H9 (cell line): ENCODE data around the gene TMEM91. TPM values are rescaled to one million over a fixed set of nuclear protein-coding genes. Genes with fewer than 3 reads are reported as not detected.
"Not testable (repeated sequence)": the region's sequence is repeated elsewhere in the genome, so short reads cannot be mapped to it uniquely, and the experiment has no call there.

Source experiments
- DNase-seq: peaks from one replicate; pipeline ENCODE4 v3.0.0-alpha.2; 2017
- H2AFZ ChIP-seq: one replicate; pipeline ENCODE4 v1.6.1; 2013; ENCODE audit warnings: mild to moderate bottlenecking, low read length, control low read depth, moderate library complexity
- H2AK5ac ChIP-seq: 2 replicates; pipeline ENCODE4 v1.6.1; 2013; ENCODE audit warnings: low read length, control low read depth, mixed read lengths; ENCODE audit not compliant: insufficient read length
- H2BK120ac ChIP-seq: one replicate; pipeline ENCODE4 v1.6.1; 2013; ENCODE audit warnings: low read depth, mild to moderate bottlenecking, low read length, control low read depth, inconsistent platforms; ENCODE audit not compliant: poor library complexity, severe bottlenecking
- H2BK12ac ChIP-seq: 2 replicates; pipeline ENCODE4 v1.6.1; 2013; ENCODE audit warnings: low read length, control low read depth, mixed read lengths, low read depth; ENCODE audit not compliant: insufficient read length
- H2BK15ac ChIP-seq: 2 replicates; pipeline ENCODE4 v1.6.1; 2013; ENCODE audit warnings: low read depth, low read length, control low read depth
- H2BK20ac ChIP-seq: one replicate; pipeline ENCODE4 v1.6.1; 2013; ENCODE audit warnings: low read depth, mild to moderate bottlenecking, low read length, control low read depth, inconsistent platforms; ENCODE audit not compliant: poor library complexity, severe bottlenecking
- H2BK5ac ChIP-seq: 2 replicates; pipeline ENCODE4 v1.6.1; 2013; ENCODE audit warnings: low read length, control low read depth, mixed read lengths; ENCODE audit not compliant: insufficient read length
- H3K14ac ChIP-seq: 2 replicates; pipeline ENCODE4 v1.6.1; 2013; ENCODE audit warnings: low read length, control low read depth; ENCODE audit not compliant: insufficient read depth
- H3K18ac ChIP-seq: 2 replicates; pipeline ENCODE4 v1.6.1; 2013; ENCODE audit warnings: low read depth, mild to moderate bottlenecking, mixed read lengths, low read length, control low read depth; ENCODE audit not compliant: insufficient read length
- H3K23ac ChIP-seq: 2 replicates; pipeline ENCODE4 v1.6.1; 2013; ENCODE audit warnings: low read length, control low read depth, mixed read lengths, low read depth; ENCODE audit not compliant: insufficient read length
- H3K23me2 ChIP-seq: 2 replicates; pipeline ENCODE4 v1.6.1; 2013; ENCODE audit warnings: low read depth, mild to moderate bottlenecking, mixed read lengths, low read length, control low read depth; ENCODE audit not compliant: insufficient read length, poor library complexity, severe bottlenecking
- H3K27ac ChIP-seq: 2 replicates; pipeline ENCODE4 v1.5.1; 2013; ENCODE audit warnings: low read length, control low read depth, mixed read lengths, low read depth; ENCODE audit not compliant: insufficient read length
- H3K27me3 ChIP-seq: 2 replicates; pipeline ENCODE4 v1.6.1; 2013; ENCODE audit warnings: low read length, control low read depth, inconsistent platforms; ENCODE audit not compliant: insufficient read depth
- H3K4ac ChIP-seq: 2 replicates; pipeline ENCODE4 v1.6.1; 2013; ENCODE audit warnings: low read depth, mild to moderate bottlenecking, control low read depth, inconsistent platforms, low read length, moderate library complexity
- H3K4me1 ChIP-seq: 2 replicates; pipeline ENCODE4 v1.6.1; 2013; ENCODE audit warnings: low read length, control low read depth, inconsistent platforms; ENCODE audit not compliant: insufficient read depth
- H3K4me2 ChIP-seq: 2 replicates; pipeline ENCODE4 v1.6.1; 2013; ENCODE audit warnings: low read length, control low read depth, mixed read lengths; ENCODE audit not compliant: insufficient read length, insufficient read depth
- H3K56ac ChIP-seq: 2 replicates; pipeline ENCODE4 v1.6.1; 2013; ENCODE audit warnings: low read depth, mild to moderate bottlenecking, mixed read lengths, low read length, control low read depth; ENCODE audit not compliant: insufficient read length
- H3K79me1 ChIP-seq: 2 replicates; pipeline ENCODE4 v1.6.1; 2013; ENCODE audit warnings: low read depth, mild to moderate bottlenecking, moderate library complexity, low read length, control low read depth, inconsistent platforms; ENCODE audit not compliant: insufficient read depth, poor library complexity, severe bottlenecking
- H3K79me2 ChIP-seq: 2 replicates; pipeline ENCODE4 v1.6.1; 2013; ENCODE audit warnings: low read length, control low read depth, inconsistent platforms; ENCODE audit not compliant: insufficient read depth
- H3K9ac ChIP-seq: 2 replicates; pipeline ENCODE4 v1.6.1; 2013; ENCODE audit warnings: low read length, control low read depth, mixed read lengths; ENCODE audit not compliant: insufficient read length; ENCODE audit errors: extremely low read depth
- H3K9me3 ChIP-seq: one replicate; pipeline ENCODE4 v1.6.1; 2013; ENCODE audit warnings: low read depth, low read length, inconsistent platforms; ENCODE audit not compliant: control insufficient read depth
- H3T11ph ChIP-seq: one replicate; pipeline ENCODE4 v1.6.1; 2013; ENCODE audit warnings: mild to moderate bottlenecking, low read length, control low read depth, inconsistent platforms
- H4K20me1 ChIP-seq: one replicate; pipeline ENCODE4 v1.6.1; 2013; ENCODE audit not compliant: control insufficient read depth, insufficient read length, insufficient read depth
- H4K5ac ChIP-seq: 2 replicates; pipeline ENCODE4 v1.6.1; 2013; ENCODE audit warnings: low read depth, mild to moderate bottlenecking, mixed read lengths, low read length, control low read depth; ENCODE audit not compliant: insufficient read length
- H4K8ac ChIP-seq: replicated peaks from 2 replicates; pipeline ENCODE4 v1.6.1; 2013; ENCODE audit warnings: low read length, control low read depth, mixed read lengths, low read depth; ENCODE audit not compliant: insufficient read length
- H4K91ac ChIP-seq: 2 replicates; pipeline ENCODE4 v1.6.1; 2013; ENCODE audit warnings: low read depth, mild to moderate bottlenecking, moderate library complexity, mixed read lengths, low read length, control low read depth; ENCODE audit not compliant: insufficient read length
- H3K27ac Mint-ChIP-seq, 3 experiments: 2 replicates in 2 of 3; 3 replicates in 1 of 3; pipeline ENCODE4 v1.8.0; 2020 to 2021; ENCODE audit warnings: mixed read lengths in 3 of 3, mild to moderate bottlenecking in 1 of 3, moderate library complexity in 1 of 3
- H3K27me3 Mint-ChIP-seq: 2 replicates; pipeline ENCODE4 v1.8.0; 2021; ENCODE audit warnings: low read depth, mild to moderate bottlenecking, moderate library complexity, mixed read lengths
- H3K36me3 Mint-ChIP-seq, 3 experiments: 2 replicates in 2 of 3; 3 replicates in 1 of 3; pipeline ENCODE4 v1.8.0; 2020 to 2021; ENCODE audit warnings: low read depth in 3 of 3, mixed read lengths in 3 of 3; ENCODE audit not compliant: insufficient read depth in 1 of 3
- H3K4me1 Mint-ChIP-seq, 2 experiments: 2 replicates each; pipeline ENCODE4 v1.8.0; 2020; ENCODE audit warnings: mixed read lengths in 2 of 2
- H3K4me3 Mint-ChIP-seq, 2 experiments: 2 replicates in 1 of 2; 3 replicates in 1 of 2; pipeline ENCODE4 v1.8.0; 2020 to 2021; ENCODE audit warnings: mild to moderate bottlenecking in 2 of 2, mixed read lengths in 2 of 2, moderate library complexity in 1 of 2
- H3K9me3 Mint-ChIP-seq, 2 experiments: 2 replicates in 1 of 2; 3 replicates in 1 of 2; pipeline ENCODE4 v1.8.0; 2020; ENCODE audit warnings: mild to moderate bottlenecking in 2 of 2, mixed read lengths in 2 of 2, moderate library complexity in 1 of 2
- CTCF ChIP-seq: fragments of 200-600 bp; sonication (generic); conservative IDR thresholded peaks from 3 replicates; pipeline ENCODE4 v1.8.0; 2021; ENCODE audit warnings: antibody characterized with exemption, mild to moderate bottlenecking
- WGBS: extraction: QIAGEN DNeasy Blood & Tissue Kit; methylation state at CpG from one replicate; pipeline ENCODE4 v1.1.7; 2013; ENCODE audit warnings: missing lambda C conversion rate, low lambda C conversion rate, mixed read lengths; ENCODE audit not compliant: insufficient read length; ENCODE audit errors: extremely low coverage; 5-methylcytosine and 5-hydroxymethylcytosine counted together
- total RNA-seq: library from RNA; stranded (reverse); gene quantifications from 2 replicates; pipeline ENCODE4 v1.2.1, GENCODE V29; 2021

The TMEM91 gene
- total RNA-seq, 1 experiment from 2014 or later: 5.7 TPM

DNA sequence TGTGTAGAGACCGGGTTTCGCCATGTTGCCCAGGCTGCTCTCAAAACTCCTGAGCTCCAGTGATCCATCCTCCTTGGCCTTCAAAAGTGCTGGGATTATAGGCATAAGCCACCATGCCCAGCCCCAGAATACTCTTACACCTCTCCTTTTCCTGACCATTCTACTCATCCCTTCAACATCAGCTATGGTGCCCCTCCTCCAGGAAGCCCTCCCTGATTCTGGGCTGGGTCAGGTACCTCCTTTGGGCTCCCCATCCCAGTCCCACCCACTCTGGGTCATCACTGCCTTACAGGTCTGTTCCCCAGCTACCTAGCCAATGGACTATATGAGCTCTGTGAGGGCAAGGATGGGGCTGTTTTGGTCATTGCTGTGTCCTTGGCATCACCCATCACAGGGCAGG, 32.2 kb upstream of the TMEM91 start:
- no peaks in the 10 kb centered on the region for H3K27me3 ChIP-seq
- H3K4me2 ChIP-seq: no peak overlapping the region
- no peak overlapping the region for H4K5ac ChIP-seq
- no peak overlapping the region for H3K27ac ChIP-seq
- H3K79me2 ChIP-seq: no peaks in the 10 kb centered on the region
- no peak overlapping the region for H3K4ac ChIP-seq
- H3T11ph ChIP-seq: no peak overlapping the region
- H3K14ac ChIP-seq: no peak overlapping the region
- H2AK5ac ChIP-seq: no peak overlapping the region
- no peak overlapping the region for H2AFZ ChIP-seq
- H3K79me1 ChIP-seq: no peaks in the 10 kb centered on the region
- no peaks in the 10 kb centered on the region for H3K9me3 ChIP-seq
- no peaks in the 10 kb centered on the region for H3K4me1 ChIP-seq
- H3K9ac ChIP-seq: no peak overlapping the region
- H2BK15ac ChIP-seq: no peak overlapping the region
- no peak overlapping the region for H3K56ac ChIP-seq
- H2BK5ac ChIP-seq: no peak overlapping the region
- H2BK120ac ChIP-seq: no peak overlapping the region
- no peak for DNase-seq
- no peak overlapping the region for H3K23ac ChIP-seq
- H2BK20ac ChIP-seq: no peak overlapping the region
- H4K8ac ChIP-seq: no peak overlapping the region
- Mint-ChIP-seq H3K27ac (peak overlapping the region in 1 of 3 experiments; percentile 53; a peak in 2 of 7 replicates), H3K4me3 (no peak overlapping the region), H3K27me3 (no peaks in the 10 kb centered on the region), H3K36me3 (peaks cover 0 to 54% (median 3%) of the 10 kb centered on the region in 3 experiments; a peak in 3 of 7 replicates), H3K9me3 (no peaks in the 10 kb centered on the region), H3K4me1 (no peaks in the 10 kb centered on the region)
- H3K18ac ChIP-seq: no peak overlapping the region
- no peak for TF ChIP-seq CTCF
- H4K91ac ChIP-seq: no peak overlapping the region
- H2BK12ac ChIP-seq: no peak overlapping the region
- no peaks in the 10 kb centered on the region for H3K23me2 ChIP-seq
- no peaks in the 10 kb centered on the region for H4K20me1 ChIP-seq
- no CpG with 5 or more reads among the region's 2 CpGs for WGBS

DNA sequence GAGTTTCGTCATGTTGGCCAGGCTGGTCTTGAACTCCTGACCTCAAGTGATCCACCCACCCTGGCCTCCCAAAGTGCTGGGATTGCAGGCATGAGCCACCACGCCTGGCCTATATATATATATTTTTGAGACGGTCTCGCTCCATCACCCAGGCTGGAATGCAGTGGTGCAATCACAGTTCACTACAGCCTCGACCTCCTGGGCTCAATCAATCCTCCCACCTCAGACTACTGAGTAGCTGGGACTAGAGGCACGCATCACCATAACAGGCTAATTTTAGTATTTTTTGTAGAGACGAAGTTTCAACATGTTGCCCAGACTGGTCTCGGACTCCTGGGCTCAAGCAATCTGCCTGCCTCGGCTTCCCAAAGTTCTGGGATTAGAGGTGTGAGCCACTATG, 29.4 kb upstream of the TMEM91 start:
- not testable (repeated sequence) for H3K18ac ChIP-seq, H3K4me1 ChIP-seq, H2AFZ ChIP-seq, H3K79me1 ChIP-seq, H4K91ac ChIP-seq, H2BK5ac ChIP-seq, H4K8ac ChIP-seq, H4K5ac ChIP-seq, DNase-seq, H3T11ph ChIP-seq, H3K56ac ChIP-seq, H3K9ac ChIP-seq, H3K23ac ChIP-seq, H3K4me3 Mint-ChIP-seq, H3K27ac ChIP-seq, H2AK5ac ChIP-seq, H2BK15ac ChIP-seq, H3K27me3 ChIP-seq, H3K9me3 ChIP-seq, H3K14ac ChIP-seq, H2BK20ac ChIP-seq, H4K20me1 ChIP-seq, H2BK12ac ChIP-seq, H3K4me2 ChIP-seq, H3K79me2 ChIP-seq, H2BK120ac ChIP-seq, H3K9me3 Mint-ChIP-seq, H3K4ac ChIP-seq
- Mint-ChIP-seq H3K4me1 (peaks cover 9 to 12% of the 10 kb centered on the region in 2 experiments), H3K27me3 (peaks cover 23% of the 10 kb centered on the region), H3K36me3 (peaks cover 0 to 38% (median 3%) of the 10 kb centered on the region in 3 experiments; a peak in 3 of 7 replicates), H3K27ac (peak overlapping the region in 1 of 3 experiments; percentile 31; a peak in 1 of 7 replicates)
- peaks cover 13% of the 10 kb centered on the region for H3K23me2 ChIP-seq
- no CpG with 5 or more reads among the region's 9 CpGs for WGBS
